ENCODE data around the gene YWHAG. TPM values are rescaled to one million over a fixed set of nuclear protein-coding genes. Genes with fewer than 3 reads are reported as not detected.

YWHAG gene
- total and polyA plus RNA-seq, 2 of the 13 experiments (the other 11 are each of a cell fraction or from before 2014, with no cell fraction given) = 36.9 to 67.5 TPM

- peak; percentile 79 for TF ChIP-seq ZGPAT (CRISPR knock-in tag; IDR thresholded peaks at IDR 0.05)
- TF ChIP-seq SRY (CRISPR knock-in tag; IDR thresholded peaks at IDR 0.05) = 0 out of 2 replicates have a peak, but pooled peaks have one; percentile 50
- 0 out of 2 replicates have a peak, but pooled peaks have one; percentile 44 for TF ChIP-seq POGK (CRISPR knock-in tag; conservative IDR thresholded peaks at IDR 0.05)
- TF ChIP-seq ZNF703 (CRISPR knock-in tag; IDR thresholded peaks at IDR 0.05; ENCODE audit: borderline replicate concordance) = 0 out of 2 replicates have a peak, but pooled peaks have one; percentile 82
- TF ChIP-seq PHF5A (CRISPR knock-in tag; IDR thresholded peaks at IDR 0.05; ENCODE audit: low read depth, unreplicated experiment) = no peak
- 0 out of 2 replicates have a peak, but pooled peaks have one; percentile 42 for TF ChIP-seq RERE (CRISPR knock-in tag; IDR thresholded peaks at IDR 0.05; ENCODE audit: low read depth)
- peak; percentile 72; the same call in 1 of the 2 replicates for TF ChIP-seq NRL (CRISPR knock-in tag; IDR thresholded peaks at IDR 0.05; ENCODE audit: borderline replicate concordance)
- TF ChIP-seq GZF1 (CRISPR knock-in tag; IDR thresholded peaks at IDR 0.05) = peak; percentile 35; the same call in 1 of the 2 replicates
- TF ChIP-seq ZSCAN29 (CRISPR knock-in tag; conservative IDR thresholded peaks at IDR 0.05) = 0 out of 2 replicates have a peak, but pooled peaks have one; percentile 42
- TF ChIP-seq FIP1L1 (IDR thresholded peaks at IDR 0.05; ENCODE audit: borderline replicate concordance, insufficient read depth, low read depth, low read length) = no peak
- TF ChIP-seq ZNF350 (CRISPR knock-in tag; IDR thresholded peaks at IDR 0.05; ENCODE audit: borderline replicate concordance, low read depth) = peak; percentile 77; the same call in 1 of the 2 replicates
- TF ChIP-seq HDAC1 (CRISPR knock-in tag; IDR thresholded peaks at IDR 0.05) = peak; percentile 30
- TF ChIP-seq ZNF878 (CRISPR knock-in tag; IDR thresholded peaks at IDR 0.05) = peak; percentile 31
- TF ChIP-seq ZNF674 (CRISPR knock-in tag; IDR thresholded peaks at IDR 0.05; ENCODE audit: low read depth) = no peak
- TF ChIP-seq ZNF788 (CRISPR knock-in tag; IDR thresholded peaks at IDR 0.05; ENCODE audit: borderline replicate concordance) = no peak
- no peak for TF ChIP-seq KLF15 (CRISPR knock-in tag; IDR thresholded peaks at IDR 0.05; ENCODE audit: borderline replicate concordance)
- no peak for TF ChIP-seq KMT2B (CRISPR knock-in tag; IDR thresholded peaks at IDR 0.05)
- TF ChIP-seq ZNF749 (CRISPR knock-in tag; IDR thresholded peaks at IDR 0.05; ENCODE audit: borderline replicate concordance) = 0 out of 2 replicates have a peak, but pooled peaks have one; percentile 40
Observed at GRCh38 chr7:76302347-76303201, 56.2 kb downstream of the YWHAG start, which contains the start of gene HSPB1 (continued).
